ENCODE measurements around the gene GCH1.

- TF ChIP-seq CTCF (conservative IDR thresholded peaks at IDR 0.05 in 1 of 2, IDR thresholded peaks at IDR 0.05 in 1 of 2; ENCODE audit: low read depth in 1 of 2, low read length in 2 of 2) = no peak
- TF ChIP-seq EZH2 (IDR thresholded peaks at IDR 0.05; ENCODE audit: low read length, missing control alignments) = no peak
These were observed 63.6 kb downstream of the GCH1 start for GRCh38 chr14:54838931-54839512.

Measured in fibroblast of lung (primary cell).